HG03457 (cell line): Measurements from ENCODE around the gene ZRANB2.

ENCODE experiments used
- ATAC-seq: cut with Tn5 transposase; IDR thresholded peaks from one replicate; pipeline ENCODE4 v1.9.1; 2021; ENCODE audit warnings: moderate number of reproducible peaks; ENCODE audit not compliant: unreplicated experiment

The ZRANB2 gene

DNA sequence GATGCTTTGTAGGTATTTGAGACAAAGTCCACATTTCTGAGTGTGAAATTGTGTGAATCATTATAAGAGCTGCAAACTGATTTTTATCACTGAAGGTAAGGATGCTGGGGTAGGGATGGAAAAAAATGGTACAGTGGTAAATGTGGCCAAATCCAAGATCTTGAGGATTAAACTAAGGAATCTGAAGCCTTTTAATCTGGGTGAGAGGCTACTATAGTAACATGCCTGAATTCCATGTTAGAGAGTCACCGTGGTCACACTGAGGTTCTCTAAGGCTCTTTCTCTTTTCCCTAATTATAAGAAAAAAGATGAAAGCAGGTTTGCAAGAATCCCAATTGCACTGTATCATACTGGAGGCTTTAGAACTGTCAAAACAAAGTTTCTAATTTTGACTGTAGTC, 50.8 kb downstream of the ZRANB2 start:
- ATAC-seq: no peak

DNA sequence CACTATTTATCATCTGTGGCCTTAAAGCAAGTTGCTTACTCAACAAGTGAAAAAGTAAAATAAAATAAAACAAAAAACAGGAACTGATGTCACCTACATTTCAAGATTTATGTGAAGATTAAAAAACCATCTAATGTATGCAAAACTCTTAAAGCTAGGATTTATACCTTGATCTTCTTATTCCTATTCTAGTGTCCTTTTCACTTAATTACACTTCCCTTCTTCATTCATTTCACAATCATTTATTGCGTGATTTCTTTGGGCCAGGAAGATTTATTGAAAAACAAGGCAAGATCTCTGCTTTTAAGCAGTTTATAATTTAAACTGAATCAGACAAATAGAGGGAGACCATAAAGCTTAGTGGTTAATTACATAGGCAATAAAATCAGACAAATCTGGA, 51.9 kb downstream of the ZRANB2 start:
- ATAC-seq: no peak

DNA sequence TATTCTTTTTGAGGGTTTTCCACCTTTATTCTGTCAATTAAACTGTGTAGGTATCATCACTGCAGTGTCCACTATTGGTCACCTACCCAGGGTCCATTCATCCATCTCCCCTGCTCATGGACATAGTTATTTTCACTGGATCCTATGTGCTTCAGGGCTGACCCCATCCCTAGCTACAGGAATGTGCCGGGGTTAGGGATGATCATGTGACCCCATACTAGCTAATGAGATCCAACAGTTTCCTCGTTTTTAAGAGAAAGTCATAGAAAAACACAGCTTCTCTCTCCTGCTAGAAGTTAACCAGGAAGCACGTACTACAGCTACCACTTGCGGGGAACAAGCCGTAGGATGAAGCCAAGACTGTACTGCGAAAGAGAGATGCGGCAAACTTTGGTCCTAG, 52.8 kb downstream of the ZRANB2 start:
- no peak for ATAC-seq

DNA sequence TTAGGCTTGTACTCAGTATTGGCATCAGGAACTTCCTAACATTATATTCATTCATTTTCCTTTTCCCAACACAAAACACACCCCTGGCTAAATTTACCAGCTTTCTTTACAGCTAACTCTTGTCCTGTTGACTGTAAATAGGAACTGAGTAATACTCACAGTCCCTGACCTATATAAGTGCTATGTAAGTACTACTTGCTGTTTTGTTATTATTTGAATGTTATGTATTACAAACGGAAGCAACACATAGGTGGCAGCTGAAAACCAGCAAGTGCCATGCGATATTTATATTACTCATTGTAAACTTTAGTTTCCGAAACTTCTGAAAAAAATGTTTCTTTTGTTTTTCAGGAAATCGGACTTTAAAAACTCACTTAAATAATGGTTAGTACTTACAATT, 54.7 kb downstream of the ZRANB2 start:
- ATAC-seq: no peak

DNA sequence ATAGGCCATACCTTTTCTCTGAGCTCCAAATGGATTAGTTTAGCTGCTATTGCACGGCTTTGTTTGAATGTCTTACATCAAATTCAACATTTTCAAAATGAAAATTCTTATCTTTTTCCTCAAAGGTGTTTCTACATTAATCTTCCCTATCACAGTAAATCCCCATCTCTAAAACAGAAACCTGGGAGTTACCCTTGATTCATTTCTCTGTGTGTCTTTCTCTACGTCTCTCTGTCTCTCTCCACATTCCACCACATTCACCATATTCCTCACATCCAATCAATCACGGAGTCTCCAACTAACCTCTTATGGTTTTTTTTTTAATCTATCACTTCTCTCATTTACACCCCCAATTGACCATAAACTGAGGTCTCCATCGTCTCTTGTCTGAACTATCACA, 57.3 kb downstream of the ZRANB2 start:
- no peak for ATAC-seq

DNA sequence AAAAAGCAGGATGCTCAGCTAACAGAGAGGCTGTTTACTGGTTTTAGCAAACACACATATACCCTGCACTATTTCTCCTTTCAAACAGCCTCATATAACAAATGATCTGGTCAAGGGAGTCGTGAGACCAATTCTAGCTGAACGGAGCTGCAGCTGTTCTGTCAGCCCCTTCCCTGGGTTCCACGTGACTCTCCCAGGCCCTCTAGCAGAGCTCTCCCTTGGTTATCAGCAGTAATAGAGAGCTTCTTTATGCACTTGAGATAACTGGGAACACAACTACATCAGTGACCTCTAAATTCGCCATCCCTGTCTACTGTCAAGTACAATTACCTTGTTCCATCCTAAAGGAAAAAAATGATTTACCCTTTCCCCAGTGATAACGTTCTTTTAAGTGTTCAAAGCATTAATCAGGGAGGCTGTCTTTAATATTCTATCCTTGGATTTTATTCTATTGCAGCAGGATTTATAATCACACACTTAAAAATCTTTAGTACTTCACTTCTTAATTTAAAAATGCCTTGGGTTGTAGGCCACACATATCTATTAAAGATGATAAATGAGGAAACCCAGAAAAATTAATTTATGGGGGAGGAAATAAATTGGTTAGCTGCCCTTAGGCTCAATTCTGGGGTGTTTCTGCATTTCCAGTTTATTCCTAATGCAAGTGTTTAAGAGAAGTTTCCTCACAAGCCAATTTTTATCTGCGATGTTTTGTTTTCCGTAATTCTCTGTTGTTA, 61.4 kb downstream of the ZRANB2 start:
- ATAC-seq: no peak

DNA sequence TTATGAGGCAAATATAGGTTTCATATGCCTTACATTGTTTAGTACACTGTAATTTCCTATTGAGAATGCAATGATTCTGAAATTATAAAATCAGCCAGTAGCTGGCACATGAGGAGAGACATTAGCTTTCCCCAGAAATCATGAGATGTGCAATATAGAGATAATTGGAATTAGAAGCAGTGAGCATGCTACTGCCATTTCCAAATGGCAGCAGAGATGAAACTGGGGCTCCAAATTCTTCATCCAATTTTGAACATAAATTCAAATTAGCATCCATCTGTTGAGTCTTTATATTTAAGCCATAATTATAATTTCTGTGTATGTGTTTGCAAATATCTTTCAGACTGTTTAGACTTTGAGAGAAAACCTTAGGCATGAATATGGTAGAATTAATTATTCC, 62.0 kb downstream of the ZRANB2 start:
- ATAC-seq: no peak

DNA sequence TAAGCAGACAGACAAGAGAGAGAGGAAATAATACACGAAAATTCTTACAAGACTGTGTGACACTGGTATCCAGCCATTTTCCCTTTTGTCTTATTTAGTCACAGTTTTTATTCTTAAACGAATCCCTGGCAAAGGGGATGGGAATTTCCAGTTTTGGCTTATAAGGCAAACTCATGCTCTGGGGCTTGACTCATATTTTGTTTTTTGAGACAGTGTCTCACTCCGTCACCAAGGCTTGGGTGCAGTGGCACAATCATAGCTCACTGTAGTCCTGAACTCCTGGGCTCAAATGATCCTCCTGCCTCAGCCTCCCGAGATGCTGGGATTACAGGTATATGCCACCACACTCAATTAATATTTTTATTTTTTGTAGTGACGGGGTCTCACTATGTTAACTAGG, 65.1 kb downstream of the ZRANB2 start:
- ATAC-seq: no peak

DNA sequence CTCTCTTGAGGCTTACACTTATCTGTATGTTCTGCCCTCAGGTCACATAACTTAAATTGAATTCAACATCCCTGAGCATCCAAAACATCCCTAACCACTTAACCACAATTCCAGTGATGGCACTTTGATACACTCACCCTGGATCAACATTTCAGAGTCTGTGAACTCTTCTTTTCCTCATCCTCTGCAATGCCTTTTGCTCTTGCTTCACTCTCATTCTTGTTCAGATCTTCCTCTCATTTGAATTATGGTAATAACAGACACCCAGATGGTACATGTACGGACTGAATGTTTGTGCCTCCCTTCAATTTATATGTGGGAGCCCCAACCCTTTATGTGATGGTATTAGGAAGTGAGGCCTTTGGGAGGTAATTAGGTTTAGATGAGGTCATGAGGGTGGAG, 66.7 kb downstream of the ZRANB2 start:
- ATAC-seq: no peak
